Gastroesophageal sphincter (tissue), 3 donors: ENCODE results near the gene ZNF622.

ENCODE experiments used
- EP300 ChIP-seq: sonication (generic); formaldehyde crosslinking; IDR thresholded peaks from one replicate; pipeline ENCODE4 v1.6.1; 2017; ENCODE audit warnings: antibody characterized with exemption, mild to moderate bottlenecking
- POLR2A ChIP-seq, 2 donors: fragments of 450-650 bp; IDR thresholded peaks; one replicate each; pipeline ENCODE4 v1.6.1; 2017; ENCODE audit warnings: antibody characterized with exemption in 2 of 2, mild to moderate bottlenecking in 2 of 2, moderate library complexity in 1 of 2
- POLR2AphosphoS5 ChIP-seq: sonication (generic); formaldehyde crosslinking; IDR thresholded peaks from one replicate; pipeline ENCODE4 v1.6.1; 2017; ENCODE audit warnings: antibody characterized with exemption
- TF ChIP-seq, protein P1 (sequence below), 4 experiments: fragments of 200-600 bp in 2 of 4; fragments of 450-650 bp in 2 of 4; sonication (generic) in 1 of 4; IDR thresholded peaks; one replicate each; pipeline ENCODE4 v1.5.1; 2017 to 2019; ENCODE audit warnings: antibody characterized with exemption in 4 of 4, mild to moderate bottlenecking in 2 of 4, moderate library complexity in 2 of 4

- TF ChIP-seq, protein P1, sequence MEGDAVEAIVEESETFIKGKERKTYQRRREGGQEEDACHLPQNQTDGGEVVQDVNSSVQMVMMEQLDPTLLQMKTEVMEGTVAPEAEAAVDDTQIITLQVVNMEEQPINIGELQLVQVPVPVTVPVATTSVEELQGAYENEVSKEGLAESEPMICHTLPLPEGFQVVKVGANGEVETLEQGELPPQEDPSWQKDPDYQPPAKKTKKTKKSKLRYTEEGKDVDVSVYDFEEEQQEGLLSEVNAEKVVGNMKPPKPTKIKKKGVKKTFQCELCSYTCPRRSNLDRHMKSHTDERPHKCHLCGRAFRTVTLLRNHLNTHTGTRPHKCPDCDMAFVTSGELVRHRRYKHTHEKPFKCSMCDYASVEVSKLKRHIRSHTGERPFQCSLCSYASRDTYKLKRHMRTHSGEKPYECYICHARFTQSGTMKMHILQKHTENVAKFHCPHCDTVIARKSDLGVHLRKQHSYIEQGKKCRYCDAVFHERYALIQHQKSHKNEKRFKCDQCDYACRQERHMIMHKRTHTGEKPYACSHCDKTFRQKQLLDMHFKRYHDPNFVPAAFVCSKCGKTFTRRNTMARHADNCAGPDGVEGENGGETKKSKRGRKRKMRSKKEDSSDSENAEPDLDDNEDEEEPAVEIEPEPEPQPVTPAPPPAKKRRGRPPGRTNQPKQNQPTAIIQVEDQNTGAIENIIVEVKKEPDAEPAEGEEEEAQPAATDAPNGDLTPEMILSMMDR (IDR thresholded peaks at IDR 0.05): no peak
- TF ChIP-seq POLR2AphosphoS5: no peak
- TF ChIP-seq POLR2A (IDR thresholded peaks at IDR 0.05): no peak
- TF ChIP-seq EP300: no peak
These were observed 12.0 kb downstream of the ZNF622 start for GRCh38 chr5:16453609-16454008.
